Activated effector memory CD4-positive, alpha-beta T cell treated with anti-CD3 and anti-CD28 coated beads, Interleukin-2, amount 50 U/mL, for 16 hours (primary cell): Measurements from ENCODE around the gene DAP3.
A peak's percentile ranks its signal among the peaks of the same experiment; 100 is the strongest.
"Not testable (repeated sequence)": the region's sequence is repeated elsewhere in the genome, so short reads cannot be mapped to it uniquely, and the experiment has no call there.

Experiments
- DNase-seq: peaks from one replicate; pipeline ENCODE4 v3.0.0-alpha.2; 2020

Gene DAP3

GRCh38 chr1:155687705-155688323 is 1.1 kb upstream of the DAP3 start:
- not testable (repeated sequence) for DNase-seq

DNA sequence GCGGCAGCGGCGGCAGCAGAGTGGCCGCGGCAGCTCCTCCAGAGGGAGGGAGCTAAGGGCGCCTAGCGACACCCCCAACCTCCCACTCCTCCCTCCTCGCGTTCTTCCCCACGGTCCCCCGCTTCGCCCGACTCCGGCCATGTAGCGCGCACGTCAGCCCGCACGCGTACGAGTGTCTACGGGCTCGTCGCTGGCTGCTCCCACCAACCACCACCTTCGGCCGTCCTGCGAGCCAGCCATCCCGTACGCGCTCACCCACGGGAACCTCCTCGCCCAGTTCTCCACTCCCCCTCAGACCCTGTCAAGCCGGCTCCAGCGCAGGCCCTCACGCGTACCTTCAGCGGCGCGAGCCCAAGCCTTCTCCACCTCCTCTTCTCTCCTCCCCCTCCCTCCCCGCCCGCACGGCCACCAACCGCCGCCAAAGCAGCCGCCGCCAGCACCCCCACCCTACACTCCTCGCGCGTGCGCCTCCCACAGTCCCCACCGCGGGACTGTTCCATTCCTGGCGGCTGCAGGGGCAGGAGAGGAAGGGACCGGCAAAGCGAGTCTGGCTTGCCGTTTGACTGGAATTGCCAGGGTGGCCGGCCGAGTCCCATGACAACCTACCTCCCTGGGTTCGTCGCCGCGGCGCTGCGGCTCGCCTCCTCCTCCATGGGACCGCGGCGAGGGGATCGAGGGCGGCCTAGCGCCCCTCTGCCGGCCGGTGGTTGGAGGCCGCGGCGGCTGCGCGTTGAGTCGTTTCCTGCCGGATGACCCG is 389 bp upstream of the DAP3 start, which contains the start of gene YY1AP1:
Gene YY1AP1 (minus strand): TSS at position 451 of the 757 bp plus-strand sequence. CDS start 8,338 bp downstream, outside the sequence.
- DNase-seq = peak; percentile 96

GRCh38 chr1:155691992-155692528 is 3.2 kb downstream of the DAP3 start:
- DNase-seq = no peak

- DNase-seq = no peak
These were observed 5.3 kb downstream of the DAP3 start for GRCh38 chr1:155694167-155694566.

GRCh38 chr1:155695072-155695471 is 6.2 kb downstream of the DAP3 start:
- DNase-seq = no peak

- no peak for DNase-seq
These were observed 6.7 kb downstream of the DAP3 start for GRCh38 chr1:155695608-155696007.

- no peak for DNase-seq
These were observed 7.6 kb downstream of the DAP3 start for GRCh38 chr1:155696524-155696923.

DNA sequence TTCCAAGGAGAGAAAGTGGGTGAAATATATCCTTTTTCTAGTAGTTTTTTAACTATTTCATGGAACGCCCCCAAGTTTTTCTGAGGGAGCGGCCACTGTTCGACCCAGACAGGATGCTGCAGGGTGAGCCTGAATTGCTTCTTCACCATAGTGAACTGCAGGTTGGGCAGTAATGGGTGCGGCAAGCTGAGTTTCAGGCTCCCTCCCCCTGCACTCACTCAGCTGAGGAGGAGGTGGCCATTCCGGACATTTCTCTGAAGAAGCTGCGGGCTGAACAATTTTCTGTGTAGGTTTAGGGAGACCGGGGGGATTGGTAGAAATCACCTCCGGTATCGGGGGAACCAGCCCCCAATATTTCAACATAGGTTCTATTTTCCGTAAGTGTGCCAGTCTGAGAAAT is 8.2 kb downstream of the DAP3 start:
- no peak for DNase-seq

GRCh38 chr1:155697616-155698015 is 8.7 kb downstream of the DAP3 start:
- not testable (repeated sequence) for DNase-seq

GRCh38 chr1:155698382-155699038 is 9.6 kb downstream of the DAP3 start:
- no peak for DNase-seq

- DNase-seq = not testable (repeated sequence)
These were observed 10.2 kb downstream of the DAP3 start for GRCh38 chr1:155699062-155699461.

GRCh38 chr1:155701675-155702074 is 12.8 kb downstream of the DAP3 start:
- DNase-seq = not testable (repeated sequence)

DNA sequence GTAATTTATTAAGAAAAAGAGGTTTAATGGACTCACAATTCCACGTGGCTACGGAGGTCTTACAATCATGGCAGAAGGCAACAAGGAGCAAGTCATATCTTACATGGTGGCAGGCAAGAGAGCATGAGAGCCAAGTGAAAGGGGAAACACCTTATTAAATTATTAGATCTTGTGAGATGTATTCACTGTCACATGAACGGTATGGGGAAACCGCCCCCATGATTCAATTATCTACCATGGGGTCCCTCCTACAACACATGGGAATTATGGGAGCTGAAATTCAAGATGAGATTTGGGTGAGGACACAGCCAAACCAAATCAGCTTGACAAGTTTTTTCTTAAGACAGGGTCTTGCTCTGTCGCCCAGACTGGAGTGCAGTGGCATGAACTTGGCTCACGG is 14.3 kb downstream of the DAP3 start:
- DNase-seq = no peak

GRCh38 chr1:155704414-155704813 is 15.5 kb downstream of the DAP3 start:
- not testable (repeated sequence) for DNase-seq

- DNase-seq = no peak
These were observed 17.2 kb downstream of the DAP3 start for GRCh38 chr1:155706139-155706538.

DNA sequence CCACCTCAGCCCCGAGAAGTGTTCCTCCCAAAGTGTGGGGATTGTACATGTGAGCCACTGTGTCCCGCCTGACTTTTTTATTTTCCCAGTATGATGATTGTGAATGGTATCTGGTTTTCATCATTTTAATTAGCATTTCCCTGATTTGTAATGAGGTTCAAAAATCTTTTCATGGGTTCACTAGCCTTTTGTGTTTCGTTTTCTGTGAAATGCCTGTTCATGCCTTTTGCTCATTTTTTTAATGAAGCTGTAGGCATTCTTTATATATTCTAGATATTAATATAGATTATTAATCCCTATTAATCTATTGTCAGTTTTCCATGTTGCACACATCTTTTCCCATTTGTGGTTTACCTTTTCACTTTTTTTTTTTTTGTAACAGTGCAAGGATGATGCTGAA is 20.5 kb downstream of the DAP3 start:
- DNase-seq = no peak

DNA sequence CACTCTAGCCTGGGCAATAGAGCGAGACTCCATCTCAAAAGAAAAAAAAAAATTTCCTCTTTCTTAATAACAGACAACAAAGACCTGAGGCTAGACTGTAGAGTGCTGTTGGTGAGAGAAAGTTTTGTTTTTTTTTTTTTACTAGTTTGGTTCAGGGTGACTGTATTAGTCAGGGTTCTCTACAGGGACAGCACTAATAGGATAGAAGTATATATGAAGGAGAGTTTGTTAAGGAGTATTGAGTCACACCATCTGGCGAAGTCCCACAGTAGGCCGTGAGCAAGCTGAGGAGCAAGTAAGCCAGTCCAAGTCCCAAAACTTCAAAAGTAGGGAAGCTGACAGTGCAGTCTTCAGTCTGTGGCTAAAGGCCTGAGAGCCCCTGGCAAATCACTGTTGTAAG is 22.6 kb downstream of the DAP3 start:
- not testable (repeated sequence) for DNase-seq

DNA sequence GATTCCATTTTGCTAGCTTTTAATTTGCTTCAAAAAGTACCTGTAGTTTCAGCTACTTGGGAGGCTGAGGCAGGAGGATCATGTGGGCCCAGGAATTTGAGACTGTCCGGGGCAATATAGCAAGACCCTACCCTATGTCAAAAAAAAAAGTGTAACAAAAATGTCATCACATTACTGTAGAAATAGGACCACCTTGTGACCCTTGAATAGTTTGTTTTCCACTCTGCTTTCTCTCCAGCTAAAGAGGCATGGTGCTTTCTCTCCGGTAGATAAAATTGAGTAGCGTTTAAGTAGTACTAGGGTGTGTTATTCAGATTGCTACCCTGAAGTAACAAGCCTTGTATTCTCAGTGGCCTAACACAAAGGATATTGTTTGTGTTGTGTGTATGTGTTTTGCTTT is 23.7 kb downstream of the DAP3 start:
- not testable (repeated sequence) for DNase-seq

- DNase-seq = no peak
These were observed 24.2 kb downstream of the DAP3 start for GRCh38 chr1:155713075-155713474.

GRCh38 chr1:155715056-155715455 is 26.2 kb downstream of the DAP3 start:
- not testable (repeated sequence) for DNase-seq

- DNase-seq = no peak
These were observed 26.9 kb downstream of the DAP3 start for GRCh38 chr1:155715777-155716176.

DNA sequence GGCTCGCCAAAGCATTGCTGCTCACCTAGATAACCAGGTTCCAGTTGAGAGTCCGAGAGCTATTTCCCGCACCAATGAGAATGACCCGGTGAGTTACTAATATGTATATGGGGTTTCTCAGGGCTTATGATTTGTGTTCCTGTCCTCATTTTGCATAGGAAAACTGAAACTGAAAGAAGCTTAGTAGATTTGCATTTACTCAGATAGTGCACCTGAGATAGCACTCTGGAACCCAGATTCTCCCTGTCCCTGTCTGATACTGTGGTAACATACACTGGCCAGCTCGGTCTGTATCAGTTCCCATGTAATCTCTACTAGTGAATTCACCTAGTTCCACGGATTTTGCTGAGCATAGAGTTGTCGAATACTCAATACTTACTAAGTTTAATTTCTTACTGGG is 28.1 kb downstream of the DAP3 start:
- DNase-seq = no peak

GRCh38 chr1:155718524-155719115 is 29.7 kb downstream of the DAP3 start:
- DNase-seq = not testable (repeated sequence)
